ENCODE data around the gene FOXN1.

FOXN1 gene

GRCh38 chr17:28527181-28527681, 21.1 kb downstream of the FOXN1 start:
- H3K4me3 ChIP-seq (ENCODE audit: low read depth in 1 of 2, low read length in 1 of 2) = no peak overlapping the region
- H3K9me3 ChIP-seq = no peaks in the 10 kb centered on the region
- no peaks in the 10 kb centered on the region for H3K4me1 ChIP-seq (ENCODE audit: control insufficient read depth in 1 of 2, insufficient read depth in 1 of 2, low read depth in 1 of 2, low read length in 1 of 2)
- no peaks in the 10 kb centered on the region for H3K36me3 ChIP-seq
- H3K27ac ChIP-seq = no peak overlapping the region
- H3K27me3 ChIP-seq = no peaks in the 10 kb centered on the region
- TF ChIP-seq CTCF (IDR thresholded peaks at IDR 0.05) = no peak

- no peak overlapping the region for H3K4me3 ChIP-seq (ENCODE audit: low read depth in 1 of 2, low read length in 1 of 2)
- no peaks in the 10 kb centered on the region for H3K9me3 ChIP-seq
- no peak overlapping the region for H3K27ac ChIP-seq
- no peak for TF ChIP-seq CTCF (IDR thresholded peaks at IDR 0.05)
- H3K27me3 ChIP-seq = no peaks in the 10 kb centered on the region
- H3K4me1 ChIP-seq (ENCODE audit: control insufficient read depth in 1 of 2, insufficient read depth in 1 of 2, low read depth in 1 of 2, low read length in 1 of 2) = no peaks in the 10 kb centered on the region
- no peaks in the 10 kb centered on the region for H3K36me3 ChIP-seq
Observed at GRCh38 chr17:28527859-28528258, 21.7 kb downstream of the FOXN1 start.

- no peak for TF ChIP-seq CTCF (IDR thresholded peaks at IDR 0.05)
- Histone ChIP-seq H3K27me3 (no peaks in the 10 kb centered on the region), H3K27ac (no peak overlapping the region)
Observed at GRCh38 chr17:28528327-28529012, 22.3 kb downstream of the FOXN1 start.

GRCh38 chr17:28529013-28529400, 22.9 kb downstream of the FOXN1 start:
- Histone ChIP-seq H3K9me3 (no peaks in the 10 kb centered on the region), H3K4me1 (ENCODE audit: control insufficient read depth in 1 of 2, insufficient read depth in 1 of 2, low read depth in 1 of 2, low read length in 1 of 2) (no peaks in the 10 kb centered on the region), H3K36me3 (no peaks in the 10 kb centered on the region), H3K27ac (no peak overlapping the region), H3K27me3 (no peaks in the 10 kb centered on the region), H3K4me3 (ENCODE audit: low read depth in 1 of 2, low read length in 1 of 2) (no peak overlapping the region)
- TF ChIP-seq CTCF (IDR thresholded peaks at IDR 0.05) = no peak

More at GRCh38 chr17:28528327-28529012, 22.3 kb downstream of the FOXN1 start:
- Histone ChIP-seq H3K9me3 (no peaks in the 10 kb centered on the region), H3K4me3 (ENCODE audit: low read depth in 1 of 2, low read length in 1 of 2) (no peak overlapping the region), H3K4me1 (ENCODE audit: control insufficient read depth in 1 of 2, insufficient read depth in 1 of 2, low read depth in 1 of 2, low read length in 1 of 2) (no peaks in the 10 kb centered on the region), H3K36me3 (no peaks in the 10 kb centered on the region)

GRCh38 chr17:28530250-28530649, 24.1 kb downstream of the FOXN1 start:
- no peak for TF ChIP-seq CTCF (IDR thresholded peaks at IDR 0.05)

More at GRCh38 chr17:28530250-28530649, 24.1 kb downstream of the FOXN1 start:
- Histone ChIP-seq H3K4me1 (ENCODE audit: control insufficient read depth in 1 of 2, insufficient read depth in 1 of 2, low read depth in 1 of 2, low read length in 1 of 2) (no peaks in the 10 kb centered on the region), H3K4me3 (ENCODE audit: low read depth in 1 of 2, low read length in 1 of 2) (no peak overlapping the region), H3K27me3 (no peaks in the 10 kb centered on the region), H3K36me3 (no peaks in the 10 kb centered on the region), H3K9me3 (no peaks in the 10 kb centered on the region), H3K27ac (no peak overlapping the region)
